IMR-90 (cell line): Measurements from ENCODE around the gene DYSF. TPM values are rescaled to one million over a fixed set of nuclear protein-coding genes. Genes with fewer than 3 reads are reported as not detected.
A peak's percentile ranks its signal among the peaks of the same experiment; 100 is the strongest.

Experiments used
- ATAC-seq: fragments of 200-7000 bp; cut with Tn5 transposase; 2 replicates; pipeline ENCODE4 v1.9.1; 2020; ENCODE audit warnings: low read depth, mild to moderate bottlenecking, moderate library complexity
- BruUV-seq: library from RNA; stranded (reverse); fragments of 400-500 nt; replicated peaks from 2 replicates; lab custom pipeline; 2021; lab: Mats Ljungman, UMichigan
- CTCF ChIA-PET: fragments of 300-600 bp; formaldehyde crosslinking; extraction: SDS; loops from one replicate; lab custom pipeline; 2021; ENCODE audit warnings: antibody characterized with exemption; lab: Yijun Ruan, JAX
- POLR2A ChIA-PET: fragments of 300-600 bp; sonication (Branson Sonifier 250); formaldehyde crosslinking; loops from one replicate; lab custom pipeline; 2022; ENCODE audit warnings: antibody characterized with exemption; ENCODE audit not compliant: unreplicated experiment; lab: Charles Lee
- DNase-seq: peaks from one replicate; pipeline ENCODE4 v3.0.0; 2013
- H2AFZ ChIP-seq: replicated peaks from 2 replicates; pipeline ENCODE3; 2013; ENCODE audit warnings: low read length, mild to moderate bottlenecking; ENCODE audit not compliant: poor library complexity
- H2AK5ac ChIP-seq: 2 replicates; pipeline ENCODE4 v1.6.1; 2013; ENCODE audit warnings: low read depth, low read length, inconsistent platforms
- H2AK9ac ChIP-seq: replicated peaks from 2 replicates; pipeline ENCODE3; 2013; ENCODE audit warnings: mild to moderate bottlenecking, low read depth, low read length, moderate library complexity; ENCODE audit not compliant: poor library complexity
- H2BK120ac ChIP-seq: 2 replicates; pipeline ENCODE4 v1.6.1; 2013; ENCODE audit warnings: low read depth, low read length, inconsistent platforms
- H2BK15ac ChIP-seq: 3 replicates; pipeline ENCODE4 v1.6.1; 2013; ENCODE audit warnings: low read depth, low read length, inconsistent platforms
- H2BK20ac ChIP-seq: 2 replicates; pipeline ENCODE4 v1.6.1; 2013; ENCODE audit warnings: low read depth, mild to moderate bottlenecking, inconsistent platforms, low read length, moderate library complexity
- H2BK5ac ChIP-seq: 2 replicates; pipeline ENCODE4 v1.6.1; 2013; ENCODE audit warnings: mild to moderate bottlenecking, low read depth, low read length, inconsistent platforms; ENCODE audit not compliant: poor library complexity, severe bottlenecking
- H3K14ac ChIP-seq: replicated peaks from 2 replicates; pipeline ENCODE4 v1.6.1; 2013; ENCODE audit warnings: low read depth, low read length, inconsistent platforms
- H3K18ac ChIP-seq: 2 replicates; pipeline ENCODE4 v1.6.1; 2013; ENCODE audit warnings: low read depth, low read length, control low read depth
- H3K23ac ChIP-seq: 2 replicates; pipeline ENCODE4 v1.6.1; 2013; ENCODE audit warnings: low read depth, low read length, inconsistent platforms
- H3K27ac ChIP-seq: 2 replicates; pipeline ENCODE4 v1.5.1; 2013; ENCODE audit warnings: mild to moderate bottlenecking, control low read depth, low read length; ENCODE audit not compliant: insufficient read depth
- H3K27me3 ChIP-seq: 2 replicates; pipeline ENCODE4 v1.6.1; 2013; ENCODE audit warnings: low read length; ENCODE audit not compliant: control insufficient read depth, insufficient read depth
- H3K36me3 ChIP-seq: 2 replicates; pipeline ENCODE4 v1.6.1; 2013; ENCODE audit warnings: low read length, mixed read lengths; ENCODE audit not compliant: control insufficient read depth, insufficient read depth
- H3K4ac ChIP-seq: 2 replicates; pipeline ENCODE4 v1.6.1; 2013; ENCODE audit warnings: low read depth, low read length, inconsistent platforms
- H3K4me1 ChIP-seq: 2 replicates; pipeline ENCODE4 v1.6.1; 2013; ENCODE audit warnings: low read length, mixed read lengths; ENCODE audit not compliant: control insufficient read depth, insufficient read depth
- H3K4me2 ChIP-seq: 2 replicates; pipeline ENCODE4 v1.6.1; 2013; ENCODE audit warnings: low read depth, mild to moderate bottlenecking, control low read depth, low read length, moderate library complexity
- H3K4me3 ChIP-seq: 2 replicates; pipeline ENCODE4 v1.5.1; 2013; ENCODE audit warnings: low read depth, mild to moderate bottlenecking, control low read depth, low read length, moderate library complexity; ENCODE audit not compliant: insufficient read depth
- H3K56ac ChIP-seq: 2 replicates; pipeline ENCODE4 v1.6.1; 2013; ENCODE audit warnings: low read length, inconsistent platforms; ENCODE audit not compliant: insufficient read depth; ENCODE audit errors: extremely low read depth
- H3K79me1 ChIP-seq, 2 experiments: 2 replicates each; pipeline ENCODE4 v1.6.1; 2013; ENCODE audit warnings: low read length in 2 of 2, inconsistent platforms in 1 of 2, low read depth in 1 of 2
- H3K9ac ChIP-seq: 2 replicates; pipeline ENCODE4 v1.6.1; 2013; ENCODE audit warnings: low read depth, low read length, control low read depth
- H3K9me1 ChIP-seq: 2 replicates; pipeline ENCODE4 v1.6.1; 2013; ENCODE audit warnings: low read length, inconsistent platforms; ENCODE audit not compliant: insufficient read depth
- H3K9me3 ChIP-seq: 2 replicates; pipeline ENCODE4 v1.6.1; 2013; ENCODE audit warnings: low read length; ENCODE audit not compliant: control insufficient read depth, insufficient read depth
- H4K20me1 ChIP-seq: 2 replicates; pipeline ENCODE4 v1.6.1; 2013; ENCODE audit warnings: low read length, inconsistent platforms; ENCODE audit not compliant: insufficient read depth
- H4K5ac ChIP-seq: 2 replicates; pipeline ENCODE4 v1.6.1; 2013; ENCODE audit warnings: mild to moderate bottlenecking, low read depth, low read length, control low read depth
- H4K8ac ChIP-seq, 2 experiments: 2 replicates each; pipeline ENCODE4 v1.6.1; 2013; ENCODE audit warnings: low read depth in 2 of 2, low read length in 2 of 2, control low read depth in 1 of 2, inconsistent platforms in 1 of 2
- H4K91ac ChIP-seq: 2 replicates; pipeline ENCODE4 v1.6.1; 2013; ENCODE audit warnings: low read depth, low read length, inconsistent platforms; ENCODE audit not compliant: insufficient read depth
- CHD1 ChIP-seq: IDR thresholded peaks from 2 replicates; pipeline ENCODE4 v1.6.1; 2012; ENCODE audit warnings: low read depth, low read length, improper control_type of control experiment
- MAZ ChIP-seq: IDR thresholded peaks from 2 replicates; pipeline ENCODE4 v1.6.1; 2012; ENCODE audit warnings: low read depth, mild to moderate bottlenecking, low read length, improper control_type of control experiment, moderate library complexity, borderline replicate concordance
- WGBS, 2 experiments: methylation state at CpG; one replicate each; pipeline versions ENCODE4 v1.1.5 to v1.1.7; 2013; ENCODE audit warnings: missing lambda C conversion rate in 2 of 2; ENCODE audit not compliant: insufficient read length in 1 of 2; ENCODE audit errors: extremely low coverage in 2 of 2; 5-methylcytosine and 5-hydroxymethylcytosine counted together
- dilution Hi-C: fragments of 300-500 bp; cut with HindIII; formaldehyde crosslinking; loops from one replicate; pipeline ENCODE4 v1.14.3; 2018; ENCODE audit warnings: low sequenced_read_pairs; ENCODE audit not compliant: unreplicated experiment
- in situ Hi-C: fragments of 300-500 bp; cut with MboI; formaldehyde crosslinking; loops from 3 replicates; pipeline ENCODE4 v1.14.3; 2019; ENCODE audit warnings: low sequenced_read_pairs, inconsistent platforms, mixed read lengths
- intact Hi-C: fragments of 100-400 bp; cut with micrococcal nuclease; formaldehyde crosslinking; loops from 2 replicates; pipeline ENCODE4 v1.10.0; 2022
- polyA plus RNA-seq, 3 experiments: library from polyadenylated mRNA; depleted of rRNA; stranded (reverse); fragments of >200 nt; gene quantifications; 2 replicates each; pipeline ENCODE4 v1.2.3, GENCODE V29; 2012; ENCODE audit warnings: low replicate concordance in 1 of 3
- total RNA-seq: library from RNA; depleted of rRNA; stranded (reverse); fragments of >200 nt; gene quantifications from 2 replicates; pipeline ENCODE4 v1.2.3, GENCODE V29; 2012

DYSF gene
- total and polyA plus RNA-seq, 2 of the 4 experiments (the other 2 are of a cell fraction), result 0.09 to 0.18 TPM

GRCh38 chr2:71471276-71471675 is 17.9 kb downstream of the DYSF start:
- ChIA-PET CTCF (no interaction called here), POLR2A (no interaction called here)
- peaks cover 41% of the 10 kb centered on the region for H3K27me3 ChIP-seq
- in situ Hi-C loops, result no loop called here
- H3K27ac ChIP-seq, result no peak overlapping the region
- no peak overlapping the region for H4K8ac ChIP-seq
- intact Hi-C loops, result no loop called here
- H3K4ac ChIP-seq, result no peak overlapping the region
- no peak overlapping the region for H2BK15ac ChIP-seq
- H4K91ac ChIP-seq, result no peak overlapping the region
- H3K18ac ChIP-seq, result no peak overlapping the region
- H4K20me1 ChIP-seq, result no peaks in the 10 kb centered on the region
- H3K9me1 ChIP-seq, result no peaks in the 10 kb centered on the region
- H3K4me1 ChIP-seq, result no peaks in the 10 kb centered on the region
- H2AK5ac ChIP-seq, result no peak overlapping the region
- H3K79me1 ChIP-seq, result no peaks in the 10 kb centered on the region
- no peak overlapping the region for H2BK5ac ChIP-seq
- dilution Hi-C loops, result no loop called here
- peak; percentile 70 for ATAC-seq
- no peak overlapping the region for H3K9ac ChIP-seq
- TF ChIP-seq CHD1 (no peak), MAZ (peak; percentile 15; the same call in 1 of the 2 replicates)
- WGBS, 2 experiments, result no CpG with 5 or more reads among the region's 1 CpG
- no peak overlapping the region for H2BK20ac ChIP-seq
- H3K56ac ChIP-seq, result no peak overlapping the region
- no peaks in the 10 kb centered on the region for H3K9me3 ChIP-seq
- no peak overlapping the region for H3K4me3 ChIP-seq
- no TSS peak for BruUV-seq
- no peaks in the 10 kb centered on the region for H3K36me3 ChIP-seq
- H2BK120ac ChIP-seq, result no peak overlapping the region
- no peak overlapping the region for H4K5ac ChIP-seq
- H2AK9ac ChIP-seq, result no peak overlapping the region
- H2AFZ ChIP-seq, result peak overlapping the region; percentile 45
- H3K14ac ChIP-seq, result no peak overlapping the region
- DNase-seq, result peak; percentile 59
- H3K23ac ChIP-seq, result no peak overlapping the region
- H3K4me2 ChIP-seq, result no peak overlapping the region
